ENCODE data around the gene AHCTF1.

GRCh38 chr1:246978785-246979184, 47.0 kb upstream of the AHCTF1 start:
- no peak for TF ChIP-seq CTCF (IDR thresholded peaks at IDR 0.05)
- TF ChIP-seq POLR2AphosphoS5 (IDR thresholded peaks at IDR 0.05) = no peak
- TF ChIP-seq POLR2A (IDR thresholded peaks at IDR 0.05; ENCODE audit: low read depth) = no peak
